Coronary artery (tissue), 2 donors: Measurements from ENCODE around the gene SLIT3.

Experiments
- DNase-seq: peaks from one replicate; pipeline ENCODE4 v3.0.0-alpha.2; 2017; ENCODE audit warnings: low spot score
- H3K27ac ChIP-seq, 2 donors: fragments of 200-600 bp; sonication (generic); one replicate each; pipeline ENCODE4 v1.5.1; 2016 to 2019
- H3K4me3 ChIP-seq: fragments of 200-600 bp; sonication (generic); 2 replicates; pipeline ENCODE4 v1.5.1; 2016; ENCODE audit warnings: mild to moderate bottlenecking, moderate library complexity
- CTCF ChIP-seq: fragments of 200-600 bp; sonication (generic); IDR thresholded peaks from one replicate; pipeline ENCODE4 v1.5.1; 2019; ENCODE audit warnings: antibody characterized with exemption

SLIT3 gene

GRCh38 chr5:168852329-168852728, 448.6 kb downstream of the SLIT3 start:
- DNase-seq, result no peak
- TF ChIP-seq CTCF, result no peak
- Histone ChIP-seq H3K4me3 (no peak overlapping the region), H3K27ac (no peak overlapping the region)

- H3K27ac ChIP-seq, result peak overlapping the region in 1 of 2 donors; percentile 1
Observed at GRCh38 chr5:168851902-168852321, 449.0 kb downstream of the SLIT3 start.

GRCh38 chr5:168850683-168851082, 450.3 kb downstream of the SLIT3 start:
- no peak for TF ChIP-seq CTCF
- Histone ChIP-seq H3K27ac (no peak overlapping the region), H3K4me3 (no peak overlapping the region)
- DNase-seq, result no peak

More at GRCh38 chr5:168851902-168852321, 449.0 kb downstream of the SLIT3 start:
- no peak for DNase-seq
- no peak overlapping the region for H3K4me3 ChIP-seq
- TF ChIP-seq CTCF, result no peak

- Histone ChIP-seq H3K4me3 (no peak overlapping the region), H3K27ac (no peak overlapping the region)
- TF ChIP-seq CTCF, result no peak
- no peak for DNase-seq
Observed at GRCh38 chr5:168848569-168848968, 452.4 kb downstream of the SLIT3 start.

GRCh38 chr5:168847511-168848073, 453.3 kb downstream of the SLIT3 start:
- no peak overlapping the region for H3K27ac ChIP-seq
- H3K4me3 ChIP-seq, result no peak overlapping the region
- no peak for TF ChIP-seq CTCF
- DNase-seq, result no peak

- Histone ChIP-seq H3K4me3 (no peak overlapping the region), H3K27ac (no peak overlapping the region)
- TF ChIP-seq CTCF, result no peak
- DNase-seq, result no peak
Observed at GRCh38 chr5:168844922-168845296, 456.0 kb downstream of the SLIT3 start.

- no peak for DNase-seq
- Histone ChIP-seq H3K4me3 (no peak overlapping the region), H3K27ac (no peak overlapping the region)
- TF ChIP-seq CTCF, result no peak
Observed at GRCh38 chr5:168844016-168844921, 456.7 kb downstream of the SLIT3 start.
